Measurements from ENCODE around the gene HOXC9.

HOXC9 gene

GRCh38 chr12:53999559-54000115 is 324 bp upstream of the HOXC9 start (continued):
- TF ChIP-seq ZNF501 (tag by site-specific recombination; IDR thresholded peaks at IDR 0.05) (peak; percentile 51; the same call in 1 of the 2 replicates), ZNF175 (tag by site-specific recombination; IDR thresholded peaks at IDR 0.05) (no peak), ZNF23 (tag by site-specific recombination; IDR thresholded peaks at IDR 0.05; ENCODE audit: borderline replicate concordance) (no peak), MZF1 (tag by site-specific recombination; IDR thresholded peaks at IDR 0.05; ENCODE audit: borderline replicate concordance) (no peak; the same call in 1 of the 2 replicates), ZNF121 (tag by site-specific recombination; IDR thresholded peaks at IDR 0.05) (no peak), FEZF1 (tag by site-specific recombination; IDR thresholded peaks at IDR 0.05) (peak; percentile 53), KLF9 (tag by site-specific recombination; IDR thresholded peaks at IDR 0.05; ENCODE audit: low read depth) (peak; percentile 30; the same call in 1 of the 2 replicates), ZNF704 (tag by site-specific recombination; IDR thresholded peaks at IDR 0.05) (no peak), ZNF529 (tag by site-specific recombination; IDR thresholded peaks at IDR 0.05; ENCODE audit: insufficient replicate concordance) (no peak), ZSCAN5A (tag by site-specific recombination; IDR thresholded peaks at IDR 0.05) (peak; percentile 80; the same call in 1 of the 2 replicates), MYNN (tag by site-specific recombination; IDR thresholded peaks at IDR 0.05; ENCODE audit: borderline replicate concordance) (no peak), ZNF426 (tag by site-specific recombination; IDR thresholded peaks at IDR 0.05) (no peak), ZBTB8A (tag by site-specific recombination; IDR thresholded peaks at IDR 0.05) (peak; percentile 57), ZNF76 (tag by site-specific recombination; IDR thresholded peaks at IDR 0.05; ENCODE audit: borderline replicate concordance, low read depth) (peak; percentile 25; the same call in 1 of the 2 replicates), ZNF610 (tag by site-specific recombination; IDR thresholded peaks at IDR 0.05; ENCODE audit: borderline replicate concordance) (0 out of 2 replicates have a peak, but pooled peaks have one; percentile 21), ZNF146 (tag by site-specific recombination; IDR thresholded peaks at IDR 0.05) (peak; percentile 41), ZNF629 (tag by site-specific recombination; IDR thresholded peaks at IDR 0.05) (peak; percentile 77), ZFP41 (tag by site-specific recombination; IDR thresholded peaks at IDR 0.05; ENCODE audit: borderline replicate concordance) (no peak), INSM2 (tag by site-specific recombination; IDR thresholded peaks at IDR 0.05) (0 out of 2 replicates have a peak, but pooled peaks have one; percentile 27), REST (tag by site-specific recombination; IDR thresholded peaks at IDR 0.05) (no peak; the same call in 1 of the 2 replicates), ZBTB10 (tag by site-specific recombination; IDR thresholded peaks at IDR 0.05) (peak; percentile 99), ZNF48 (tag by site-specific recombination; IDR thresholded peaks at IDR 0.05) (no peak), ZNF645 (tag by site-specific recombination; IDR thresholded peaks at IDR 0.05) (no peak), ZNF791 (tag by site-specific recombination; IDR thresholded peaks at IDR 0.05) (no peak), MEIS1 (CRISPR knock-in tag; IDR thresholded peaks at IDR 0.05; ENCODE audit: borderline replicate concordance) (no peak), EGR2 (tag by site-specific recombination; IDR thresholded peaks at IDR 0.05; ENCODE audit: low read depth) (peak; percentile 34; the same call in 1 of the 2 replicates), ZNF248 (tag by site-specific recombination; IDR thresholded peaks at IDR 0.05) (no peak), ZIC2 (tag by site-specific recombination; IDR thresholded peaks at IDR 0.05) (peak; percentile 78), ZSCAN30 (tag by site-specific recombination; IDR thresholded peaks at IDR 0.05) (no peak)

Measured in HEK293 (cell line).